OCI-LY3 (cell line): ENCODE measurements around the gene UPB1.

Source experiments
- EZH2phosphoT487 ChIP-seq: fragments of 200-600 bp; shearing (Covaris generic); IDR thresholded peaks from 2 replicates; pipeline ENCODE4 v1.6.1; 2018; ENCODE audit warnings: antibody characterized with exemption, mixed run types, low read depth
- TF ChIP-seq, protein P1 (sequence below): fragments of 200-600, 300-600 bp; sonication (generic); IDR thresholded peaks from 2 replicates; pipeline ENCODE4 v1.5.1; 2014; ENCODE audit warnings: antibody characterized with exemption, low read length, low read depth

DNA sequence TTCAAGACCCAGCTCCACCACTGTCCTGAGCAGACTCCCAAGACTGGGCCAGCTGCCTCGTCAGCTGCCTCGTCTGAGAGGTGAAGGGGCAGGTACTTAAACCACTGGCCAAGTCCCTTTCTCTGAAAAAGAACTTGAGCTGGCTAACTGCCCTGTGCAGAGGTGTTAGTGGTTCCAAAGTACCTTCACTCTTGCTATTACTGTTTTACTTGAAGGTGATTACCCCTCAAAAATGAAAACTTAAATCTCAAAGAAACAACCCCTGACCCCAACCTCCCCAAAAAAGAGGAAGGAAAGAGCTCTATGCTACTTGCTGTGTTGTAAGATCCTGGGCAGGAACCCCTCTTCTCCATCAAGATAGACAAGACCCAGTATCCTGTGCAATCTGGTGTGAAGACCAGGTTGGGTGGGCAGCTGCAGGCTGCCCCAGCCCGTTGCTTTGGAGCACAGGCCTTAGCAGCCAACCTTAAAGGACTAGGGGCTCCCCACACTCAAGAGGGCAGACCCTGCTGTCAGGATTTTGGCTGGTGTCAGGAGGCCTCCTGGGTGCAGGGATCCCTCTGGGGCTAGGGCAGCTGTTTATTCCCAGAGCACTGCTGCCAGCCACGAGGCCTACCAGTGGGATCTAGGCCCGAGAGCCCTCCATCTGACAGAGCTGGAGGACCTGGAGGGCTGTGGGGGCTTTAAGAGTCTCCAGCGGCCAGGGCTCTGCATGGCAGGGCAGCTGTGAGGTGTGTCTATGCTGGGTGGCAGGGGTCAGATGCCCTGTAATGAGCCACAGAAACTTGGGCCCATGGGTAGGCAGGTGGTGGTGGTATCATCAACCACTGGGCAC is 46.8 kb downstream of the UPB1 start:
- TF ChIP-seq, protein P1, sequence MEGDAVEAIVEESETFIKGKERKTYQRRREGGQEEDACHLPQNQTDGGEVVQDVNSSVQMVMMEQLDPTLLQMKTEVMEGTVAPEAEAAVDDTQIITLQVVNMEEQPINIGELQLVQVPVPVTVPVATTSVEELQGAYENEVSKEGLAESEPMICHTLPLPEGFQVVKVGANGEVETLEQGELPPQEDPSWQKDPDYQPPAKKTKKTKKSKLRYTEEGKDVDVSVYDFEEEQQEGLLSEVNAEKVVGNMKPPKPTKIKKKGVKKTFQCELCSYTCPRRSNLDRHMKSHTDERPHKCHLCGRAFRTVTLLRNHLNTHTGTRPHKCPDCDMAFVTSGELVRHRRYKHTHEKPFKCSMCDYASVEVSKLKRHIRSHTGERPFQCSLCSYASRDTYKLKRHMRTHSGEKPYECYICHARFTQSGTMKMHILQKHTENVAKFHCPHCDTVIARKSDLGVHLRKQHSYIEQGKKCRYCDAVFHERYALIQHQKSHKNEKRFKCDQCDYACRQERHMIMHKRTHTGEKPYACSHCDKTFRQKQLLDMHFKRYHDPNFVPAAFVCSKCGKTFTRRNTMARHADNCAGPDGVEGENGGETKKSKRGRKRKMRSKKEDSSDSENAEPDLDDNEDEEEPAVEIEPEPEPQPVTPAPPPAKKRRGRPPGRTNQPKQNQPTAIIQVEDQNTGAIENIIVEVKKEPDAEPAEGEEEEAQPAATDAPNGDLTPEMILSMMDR = no peak
- TF ChIP-seq EZH2phosphoT487 = no peak
